ENCODE measurements around the gene PRMT1.

GRCh38 chr19:49652551-49653465, 24.3 kb upstream of the PRMT1 start:
- TF ChIP-seq CTCF (IDR thresholded peaks at IDR 0.05): no peak
- no peak for TF ChIP-seq POLR2A (IDR thresholded peaks at IDR 0.05)
